DMS153 treated with DMSO at 0.1 percent for 48 hours (cell line): ENCODE data around the gene SMIM5.
"Not testable (repeated sequence)": the region's sequence is repeated elsewhere in the genome, so short reads cannot be mapped to it uniquely, and the experiment has no call there.

ENCODE experiments used
- DNase-seq: peaks from one replicate; lab custom pipeline; 2025; ENCODE audit not compliant: unreplicated experiment; lab: John Stamatoyannopoulos, UW

Gene SMIM5

GRCh38 chr17:75632863-75633485, at the start of gene SMIM5:
SMIM5 (plus strand) TSS chr17:75633434; CDS start chr17:75640202, 6,768 bp downstream.
- peak; percentile 40 for DNase-seq

GRCh38 chr17:75584849-75585175, 48.4 kb upstream of the SMIM5 start:
- no peak for DNase-seq

GRCh38 chr17:75587675-75588595, 45.3 kb upstream of the SMIM5 start, which contains the start of gene MYO15B:
MYO15B (plus strand) TSS chr17:75587800; CDS start chr17:75588058, 258 bp downstream.
- peak; percentile 10 for DNase-seq

GRCh38 chr17:75588596-75589011, 44.6 kb upstream of the SMIM5 start:
- DNase-seq: no peak

- DNase-seq: peak; percentile 87
Measured at GRCh38 chr17:75589012-75589918, 44.0 kb upstream of the SMIM5 start.

- DNase-seq: no peak
Measured at GRCh38 chr17:75589919-75590303, 43.3 kb upstream of the SMIM5 start.

- no peak for DNase-seq
Measured at GRCh38 chr17:75590314-75590761, 42.9 kb upstream of the SMIM5 start.

GRCh38 chr17:75590849-75591721, 42.1 kb upstream of the SMIM5 start:
- DNase-seq: no peak

GRCh38 chr17:75591722-75592302, 41.4 kb upstream of the SMIM5 start:
- no peak for DNase-seq

GRCh38 chr17:75592348-75593020, 40.8 kb upstream of the SMIM5 start:
- DNase-seq: no peak

GRCh38 chr17:75593430-75593829, 39.8 kb upstream of the SMIM5 start:
- not testable (repeated sequence) for DNase-seq

GRCh38 chr17:75594499-75595283, 38.5 kb upstream of the SMIM5 start:
- DNase-seq: no peak

- no peak for DNase-seq
Measured at GRCh38 chr17:75595284-75595919, 37.8 kb upstream of the SMIM5 start.

GRCh38 chr17:75595920-75596313, 37.3 kb upstream of the SMIM5 start:
- DNase-seq: no peak

GRCh38 chr17:75596320-75597087, 36.7 kb upstream of the SMIM5 start:
- DNase-seq: no peak

GRCh38 chr17:75601057-75601987, 31.9 kb upstream of the SMIM5 start:
- DNase-seq: no peak
